Activated CD4-positive, alpha-beta T cell treated with anti-CD3 and anti-CD28 coated beads for 48 hours (primary cell): ENCODE measurements around the gene SLC7A14.

ENCODE experiments used
- DNase-seq: peaks from one replicate; pipeline ENCODE4 v3.0.0-alpha.2; 2020

Gene SLC7A14

DNA sequence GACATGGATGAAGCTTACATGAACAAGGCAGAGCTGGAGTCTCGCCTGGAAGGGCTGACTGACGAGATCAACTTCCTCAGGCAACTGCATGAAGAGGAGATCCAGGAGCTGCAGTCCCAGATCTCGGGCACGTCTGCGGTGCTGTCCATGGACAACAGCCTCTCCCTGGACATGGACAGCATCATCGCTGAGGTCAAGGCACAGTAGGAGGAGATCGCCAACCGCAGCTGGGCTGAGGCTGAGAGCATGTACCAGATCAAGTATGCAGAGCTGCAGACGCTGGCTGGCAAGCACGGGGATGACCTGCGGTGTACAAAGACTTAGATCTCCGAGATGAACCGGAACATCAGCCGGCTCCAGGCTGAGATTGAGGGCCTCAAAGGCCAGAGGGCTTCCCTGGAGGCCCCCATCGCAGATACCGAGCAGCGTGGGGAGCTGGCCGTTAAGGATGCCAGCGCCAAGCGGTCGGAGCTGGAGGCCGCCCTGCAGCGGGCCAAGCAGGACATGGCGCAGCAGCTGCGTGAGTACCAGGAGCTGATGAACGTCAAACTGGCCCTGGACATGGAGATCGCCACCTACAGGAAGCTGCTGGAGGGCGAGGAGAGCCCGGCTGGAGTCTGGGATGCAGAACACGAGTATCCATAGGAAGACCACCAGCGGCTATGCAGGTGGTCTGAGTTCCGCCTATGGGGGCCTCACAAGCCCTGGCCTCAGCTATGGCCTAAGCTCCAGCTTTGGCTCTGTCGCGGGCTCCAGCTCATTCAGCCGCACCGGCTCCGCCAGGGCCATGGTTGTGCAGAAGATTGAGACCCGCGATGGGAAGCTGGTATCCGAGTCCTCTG, 89.6 kb downstream of the SLC7A14 start:
- DNase-seq: no peak

DNA sequence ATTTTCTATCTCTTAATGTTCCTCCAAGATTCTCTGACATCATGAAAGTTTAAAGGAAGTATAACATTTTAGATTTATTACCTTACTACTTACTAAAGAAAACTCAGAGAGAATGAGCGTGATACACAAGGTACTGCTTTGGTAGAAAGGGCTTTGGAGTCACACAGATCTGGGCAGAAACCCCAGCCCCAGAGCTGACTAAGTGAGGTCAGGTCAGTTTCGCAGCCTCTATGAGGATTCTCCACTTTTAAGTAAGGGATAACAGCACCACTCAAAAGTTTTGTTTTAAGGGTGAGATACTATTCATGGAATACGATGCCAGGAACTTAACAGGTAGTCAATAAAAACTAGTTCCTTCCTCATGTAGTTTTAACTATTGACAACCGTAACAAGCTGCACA, 91.1 kb downstream of the SLC7A14 start:
- no peak for DNase-seq

DNA sequence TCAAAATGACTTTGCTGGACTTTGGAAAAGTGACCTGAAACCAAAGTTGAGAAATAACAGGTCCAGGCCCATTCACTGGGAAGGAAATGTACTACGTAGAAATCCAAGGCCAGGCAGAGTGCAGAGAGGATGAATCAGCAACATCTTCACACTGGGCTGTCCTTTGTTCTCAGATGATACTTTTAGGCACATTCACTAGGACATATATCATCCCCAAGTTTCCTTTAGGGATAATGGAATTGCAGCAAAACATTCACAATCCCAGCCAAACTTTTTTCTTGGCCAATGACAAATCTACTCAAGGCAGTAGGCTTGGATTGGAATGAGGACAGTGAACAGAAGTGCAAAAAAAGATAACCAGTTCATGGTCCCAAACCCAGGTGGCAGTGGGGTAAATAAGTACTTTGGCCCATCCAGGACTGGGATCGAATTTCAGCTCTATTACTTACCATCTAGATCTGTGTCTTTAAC, 92.1 kb downstream of the SLC7A14 start:
- DNase-seq: no peak

DNA sequence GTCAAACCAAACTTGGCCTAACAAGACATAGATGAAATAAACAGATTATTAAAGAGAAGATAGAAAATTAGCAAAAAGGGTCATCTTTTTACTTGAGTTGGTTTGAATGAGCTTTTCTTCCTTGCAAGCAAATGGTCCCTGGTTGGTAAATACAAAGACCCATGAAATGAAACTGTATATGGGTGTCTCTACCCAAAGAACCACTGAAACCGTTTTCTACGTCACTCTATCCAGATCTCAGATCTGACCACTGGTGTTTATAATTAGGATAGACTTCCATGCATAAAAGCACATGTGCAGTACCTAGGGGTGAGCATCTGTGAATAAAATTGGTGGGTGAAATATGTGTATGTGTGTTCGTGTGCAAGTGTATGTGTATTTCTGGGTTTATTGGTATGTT, 94.0 kb downstream of the SLC7A14 start:
- DNase-seq: no peak

DNA sequence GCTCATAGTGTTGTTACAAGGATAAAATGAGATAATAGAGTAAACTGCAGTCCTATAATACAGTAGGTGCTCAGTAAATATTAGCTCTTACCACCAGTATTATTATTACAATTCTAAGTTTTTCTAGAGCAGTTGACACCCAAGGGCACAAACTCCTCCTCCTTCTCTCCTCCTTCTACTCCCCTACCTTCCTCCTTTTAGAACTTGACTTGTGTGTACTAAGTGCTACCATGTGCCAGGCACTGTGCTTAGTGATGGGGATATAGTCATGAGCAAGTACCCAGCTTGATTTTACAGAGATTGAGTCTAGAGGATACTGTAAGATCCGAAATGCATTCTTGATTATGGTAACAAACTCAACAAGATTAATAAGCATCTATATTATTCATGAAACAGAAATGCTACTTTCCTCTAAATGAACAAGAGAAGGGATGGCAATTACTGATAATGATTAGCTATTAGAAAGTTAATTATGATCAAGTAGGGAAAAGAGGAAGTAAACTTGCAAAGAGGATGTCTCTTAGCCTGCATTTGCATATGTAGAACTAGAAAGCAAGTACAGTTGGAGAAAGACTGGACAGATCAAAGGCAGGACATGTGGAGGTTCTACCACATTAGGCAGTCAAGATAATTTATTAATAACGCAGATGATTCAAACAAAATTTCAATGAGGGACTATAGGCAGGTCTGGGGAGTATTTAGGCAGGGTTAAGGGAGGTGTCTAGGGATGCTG, 94.9 kb downstream of the SLC7A14 start:
- no peak for DNase-seq

DNA sequence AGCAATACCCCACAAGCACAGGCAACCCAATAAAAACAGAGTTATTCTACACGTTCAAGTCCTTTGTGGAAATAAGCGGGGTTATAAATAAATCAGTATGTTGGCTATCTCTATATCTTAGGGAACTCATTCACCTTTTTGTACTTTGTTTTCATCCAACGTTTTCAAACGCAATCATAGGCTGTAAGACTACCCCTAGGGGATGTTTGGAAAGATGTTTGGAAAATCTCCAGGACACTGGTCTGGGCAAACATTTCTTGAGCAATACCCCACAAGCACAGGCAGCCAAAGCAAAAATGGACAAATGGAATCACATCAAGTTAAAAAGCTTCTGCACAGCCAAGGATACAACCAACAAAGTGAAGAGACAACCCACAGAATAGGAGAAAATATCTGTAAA, 97.1 kb downstream of the SLC7A14 start:
- DNase-seq: no peak

DNA sequence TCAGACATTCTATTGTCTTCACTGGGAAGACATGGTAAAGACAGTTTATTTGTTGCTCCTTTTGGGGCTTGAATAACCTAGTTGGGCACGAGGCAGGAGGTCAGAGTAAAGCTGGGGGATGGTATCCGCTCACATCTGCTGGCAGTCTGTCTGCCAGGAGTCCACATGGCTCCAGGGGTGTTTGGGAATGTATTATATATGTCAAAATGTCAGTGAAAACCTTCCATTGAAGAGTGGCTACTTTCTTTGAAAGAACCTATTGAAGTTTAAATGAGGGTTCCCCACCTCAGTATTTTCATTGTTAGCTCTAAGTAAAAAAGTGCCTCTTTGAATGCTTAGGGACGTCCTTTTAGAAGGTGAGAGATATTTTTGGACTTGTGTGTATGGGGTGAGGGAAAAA, 98.8 kb downstream of the SLC7A14 start:
- no peak for DNase-seq

GRCh38 chr3:170486398-170486797, 99.5 kb downstream of the SLC7A14 start:
- DNase-seq: no peak

- DNase-seq: no peak
Observed at GRCh38 chr3:170485696-170486095, 100.2 kb downstream of the SLC7A14 start.

DNA sequence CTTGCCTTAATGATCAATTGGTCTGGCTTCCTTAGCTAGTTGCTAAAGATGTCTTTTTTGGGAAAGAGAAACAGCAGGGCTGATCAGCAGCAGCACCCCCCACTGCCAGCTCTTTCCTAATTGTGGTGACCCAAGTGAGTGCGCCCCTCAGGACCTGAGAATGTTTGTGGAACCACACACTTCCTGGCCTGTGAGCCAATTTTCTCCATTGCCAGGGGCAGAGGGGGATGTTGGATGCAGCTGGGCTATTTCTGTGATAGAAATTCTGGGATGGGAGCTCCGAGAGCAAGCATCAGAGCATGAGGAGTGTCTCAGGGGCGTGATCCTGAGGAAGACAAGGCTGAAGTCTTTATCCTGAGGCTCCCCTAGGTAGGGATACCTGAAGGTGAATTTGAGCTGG, 100.6 kb downstream of the SLC7A14 start:
- no peak for DNase-seq

- DNase-seq: no peak
Observed at GRCh38 chr3:170484869-170485268, 101.0 kb downstream of the SLC7A14 start.

GRCh38 chr3:170483485-170484262, 102.2 kb downstream of the SLC7A14 start:
- no peak for DNase-seq

DNA sequence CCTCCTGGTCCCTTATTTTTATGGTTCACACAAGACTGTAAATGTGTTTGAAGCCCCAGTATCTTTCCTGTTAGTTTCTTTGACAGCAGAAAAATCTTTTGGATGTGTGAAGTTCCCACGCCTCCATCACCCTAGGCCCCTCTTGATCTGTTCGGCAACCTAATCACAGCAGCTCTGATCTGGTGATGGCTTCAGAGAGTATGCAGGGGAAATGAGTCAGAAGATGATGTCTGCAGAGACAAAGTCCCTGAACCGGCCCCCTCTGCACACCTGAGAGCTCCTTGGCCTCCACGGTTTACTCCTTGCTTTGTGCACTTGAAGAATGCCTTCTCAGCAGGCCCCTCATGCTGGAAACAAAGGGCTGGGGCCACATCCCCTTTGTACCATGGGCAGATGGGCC, 103.7 kb downstream of the SLC7A14 start:
- no peak for DNase-seq

GRCh38 chr3:170480111-170480510, 105.8 kb downstream of the SLC7A14 start:
- no peak for DNase-seq

GRCh38 chr3:170477395-170477794, 108.5 kb downstream of the SLC7A14 start:
- no peak for DNase-seq

DNA sequence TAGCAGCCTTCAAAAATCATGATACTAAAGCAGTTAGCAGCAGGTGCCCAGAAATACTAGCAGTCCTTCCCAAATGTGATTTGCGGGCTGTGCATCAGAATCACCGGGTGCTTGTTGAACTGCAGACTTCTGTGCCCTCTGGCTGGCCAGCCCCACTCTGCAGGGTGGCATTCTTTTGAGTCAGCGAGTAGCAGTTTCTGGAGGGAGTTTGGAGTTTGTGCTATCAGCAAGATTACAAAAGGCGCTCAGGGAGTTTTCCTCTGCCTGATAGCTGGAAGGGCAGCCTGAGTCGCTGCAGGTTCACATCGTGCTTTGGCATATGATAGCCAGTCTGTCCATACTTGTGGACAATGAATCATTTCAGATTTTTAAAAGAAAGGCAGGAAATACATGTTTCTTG, 109.6 kb downstream of the SLC7A14 start:
- DNase-seq: no peak

GRCh38 chr3:170475092-170475685, 110.7 kb downstream of the SLC7A14 start:
- DNase-seq: no peak

DNA sequence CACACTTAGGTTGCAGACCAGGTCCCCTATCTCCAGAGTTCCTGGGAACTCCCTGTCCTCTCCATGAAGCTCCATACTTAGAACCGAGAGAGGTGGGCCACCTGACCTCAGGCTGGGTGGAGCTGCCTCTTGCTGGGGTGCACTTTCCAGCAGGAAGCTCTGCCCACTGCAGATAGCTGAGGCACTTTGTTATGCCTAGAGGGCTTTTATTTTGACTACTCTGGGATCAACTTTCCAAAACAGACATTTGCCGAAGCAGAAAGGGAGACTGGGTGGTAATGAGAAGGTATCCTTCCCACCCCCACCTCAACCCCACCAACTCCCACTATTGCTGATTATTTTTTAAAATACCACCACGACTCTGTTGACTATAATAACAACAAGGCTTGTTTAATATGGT, 112.5 kb downstream of the SLC7A14 start:
- no peak for DNase-seq

DNA sequence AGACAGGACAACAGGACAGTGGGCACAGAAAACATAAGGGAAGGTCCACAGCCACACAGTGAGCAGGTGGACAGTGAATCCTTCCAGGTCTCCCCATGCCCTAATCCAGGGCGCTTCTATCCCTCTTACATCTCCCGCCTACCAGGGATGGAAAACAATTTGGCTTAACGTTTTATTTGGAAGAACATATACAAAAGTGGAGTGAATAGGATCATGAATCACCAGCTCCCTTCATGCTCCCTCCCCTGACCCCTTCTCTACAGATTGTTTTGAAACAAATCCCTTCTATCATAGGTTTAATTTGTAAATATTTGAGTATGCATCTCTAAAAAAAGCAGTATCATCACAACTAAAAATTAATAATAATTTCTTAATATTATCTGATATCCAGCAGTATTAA, 114.7 kb downstream of the SLC7A14 start:
- DNase-seq: no peak

- DNase-seq: no peak
Observed at GRCh38 chr3:170470063-170471016, 115.5 kb downstream of the SLC7A14 start.

GRCh38 chr3:170469151-170470062, 116.5 kb downstream of the SLC7A14 start:
- no peak for DNase-seq
